Tibial nerve (tissue), 4 donors: ENCODE data around the gene DGKQ. TPM values are rescaled to one million over a fixed set of nuclear protein-coding genes. Genes with fewer than 3 reads are reported as not detected.
"Not testable (repeated sequence)": the region's sequence is repeated elsewhere in the genome, so short reads cannot be mapped to it uniquely, and the experiment has no call there.

Source experiments
- DNase-seq, 2 donors: peaks; one replicate each; pipeline ENCODE4 v3.0.0-alpha.2; 2019; ENCODE audit warnings: low spot score in 2 of 2
- H3K27ac ChIP-seq, 4 donors: fragments of 200-600 bp; sonication (generic) in 3 of 4; one replicate each; pipeline ENCODE4 v1.5.1; 2017 to 2019; ENCODE audit warnings: mild to moderate bottlenecking in 1 of 4
- H3K27me3 ChIP-seq, 2 donors: fragments of 200-600 bp; sonication (generic) in 1 of 2; one replicate each; pipeline versions ENCODE4 v1.5.1 to v1.6.0; 2017 to 2019
- H3K36me3 ChIP-seq, 3 donors: fragments of 200-600 bp; sonication (generic); one replicate each; pipeline ENCODE4 v1.5.1; 2018 to 2019
- H3K4me1 ChIP-seq, 4 donors: fragments of 200-600 bp; sonication (generic) in 3 of 4; one replicate each; pipeline ENCODE4 v1.5.1; 2017 to 2019
- H3K4me3 ChIP-seq, 4 donors: fragments of 200-600 bp; sonication (generic) in 3 of 4; one replicate each; pipeline ENCODE4 v1.5.1; 2017 to 2019; ENCODE audit warnings: mild to moderate bottlenecking in 1 of 4, moderate library complexity in 1 of 4
- H3K9me3 ChIP-seq, 4 donors: fragments of 200-600 bp; sonication (generic) in 3 of 4; one replicate each; pipeline ENCODE4 v1.5.1; 2017 to 2019
- EP300 ChIP-seq, 2 donors: sonication (generic); formaldehyde crosslinking; IDR thresholded peaks; one replicate each; pipeline ENCODE4 v1.6.1; 2017; ENCODE audit warnings: antibody characterized with exemption in 2 of 2, mild to moderate bottlenecking in 1 of 2
- POLR2A ChIP-seq, 2 donors: fragments of 450-650 bp; IDR thresholded peaks; one replicate each; pipeline ENCODE4 v1.6.1; 2017; ENCODE audit warnings: antibody characterized with exemption in 2 of 2, mild to moderate bottlenecking in 2 of 2, moderate library complexity in 2 of 2
- WGBS, 2 donors: methylation state at CpG; one replicate each; pipeline ENCODE4 v1.1.5; 2018; 5-methylcytosine and 5-hydroxymethylcytosine counted together
- total RNA-seq, 4 donors: library from RNA; depleted of rRNA; stranded (reverse); fragments of >200 nt; gene quantifications; one replicate each; pipeline ENCODE4 v1.1.0, GENCODE V29; 2016
- TF ChIP-seq, protein P1 (sequence below), 5 experiments: fragments of 200-600 bp in 3 of 5; fragments of 450-650 bp in 2 of 5; sonication (generic) in 3 of 5; IDR thresholded peaks; one replicate each; pipeline ENCODE4 v1.5.1; 2016 to 2019; ENCODE audit warnings: antibody characterized with exemption in 5 of 5, mild to moderate bottlenecking in 3 of 5, moderate library complexity in 2 of 5

The DGKQ gene
- total RNA-seq, 4 donors from 2014 or later, result 9.0 to 23.4 (median 13.6) TPM

DNA sequence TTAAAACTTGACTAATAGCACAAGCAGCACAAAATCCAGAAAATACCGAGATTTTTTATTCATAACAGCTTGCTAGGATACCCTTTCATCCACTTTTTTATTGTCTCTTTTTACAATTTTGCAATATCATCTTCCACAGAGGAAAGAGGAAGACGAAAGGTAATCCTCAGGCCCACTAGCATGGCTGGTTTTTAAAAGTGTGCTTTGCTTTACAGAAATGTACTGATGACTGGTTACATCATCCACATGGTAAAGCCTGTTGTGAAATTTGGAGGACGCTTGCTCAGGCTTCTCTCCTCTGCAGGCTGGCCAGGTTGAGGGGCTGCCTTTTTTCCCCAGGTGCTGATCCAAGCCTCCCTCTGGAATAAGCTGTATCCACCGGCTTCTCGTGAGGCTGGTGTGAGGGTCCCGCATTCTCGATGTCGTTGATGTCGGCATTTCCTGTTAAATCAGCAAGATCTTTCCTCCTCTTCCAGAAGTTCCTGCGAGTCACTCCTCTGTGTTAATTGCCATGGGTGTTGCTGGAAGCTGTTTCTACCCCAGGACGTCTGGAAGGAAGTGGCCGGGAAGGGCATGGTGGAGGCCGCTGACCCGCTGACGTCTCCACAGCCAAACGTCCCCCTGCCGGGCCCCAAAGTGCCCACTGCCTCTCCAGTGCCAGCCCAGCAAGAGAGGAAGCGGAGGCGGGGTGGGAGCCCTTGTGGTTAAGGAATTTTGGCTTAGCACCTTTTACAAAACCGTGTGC is 5.8 kb upstream of the DGKQ start:
- no peak for DNase-seq
- peaks cover 0 to 16% (median 0%) of the 10 kb centered on the region in 3 donors for H3K36me3 ChIP-seq
- TF ChIP-seq, protein P1, sequence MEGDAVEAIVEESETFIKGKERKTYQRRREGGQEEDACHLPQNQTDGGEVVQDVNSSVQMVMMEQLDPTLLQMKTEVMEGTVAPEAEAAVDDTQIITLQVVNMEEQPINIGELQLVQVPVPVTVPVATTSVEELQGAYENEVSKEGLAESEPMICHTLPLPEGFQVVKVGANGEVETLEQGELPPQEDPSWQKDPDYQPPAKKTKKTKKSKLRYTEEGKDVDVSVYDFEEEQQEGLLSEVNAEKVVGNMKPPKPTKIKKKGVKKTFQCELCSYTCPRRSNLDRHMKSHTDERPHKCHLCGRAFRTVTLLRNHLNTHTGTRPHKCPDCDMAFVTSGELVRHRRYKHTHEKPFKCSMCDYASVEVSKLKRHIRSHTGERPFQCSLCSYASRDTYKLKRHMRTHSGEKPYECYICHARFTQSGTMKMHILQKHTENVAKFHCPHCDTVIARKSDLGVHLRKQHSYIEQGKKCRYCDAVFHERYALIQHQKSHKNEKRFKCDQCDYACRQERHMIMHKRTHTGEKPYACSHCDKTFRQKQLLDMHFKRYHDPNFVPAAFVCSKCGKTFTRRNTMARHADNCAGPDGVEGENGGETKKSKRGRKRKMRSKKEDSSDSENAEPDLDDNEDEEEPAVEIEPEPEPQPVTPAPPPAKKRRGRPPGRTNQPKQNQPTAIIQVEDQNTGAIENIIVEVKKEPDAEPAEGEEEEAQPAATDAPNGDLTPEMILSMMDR (IDR thresholded peaks at IDR 0.05), result no peak
- peak in 1 of 2 donors; percentile 16 for TF ChIP-seq EP300 (IDR thresholded peaks at IDR 0.05)
- no peak overlapping the region for H3K27ac ChIP-seq
- H3K9me3 ChIP-seq, result no peaks in the 10 kb centered on the region
- 48 to 52% methylated on average over 20 of the region's 20 CpGs for WGBS, 2 donors
- no peaks in the 10 kb centered on the region for H3K27me3 ChIP-seq
- H3K4me1 ChIP-seq, result peaks cover 0 to 1% (median under 1%) of the 10 kb centered on the region in 4 donors
- H3K4me3 ChIP-seq, result no peak overlapping the region

DNA sequence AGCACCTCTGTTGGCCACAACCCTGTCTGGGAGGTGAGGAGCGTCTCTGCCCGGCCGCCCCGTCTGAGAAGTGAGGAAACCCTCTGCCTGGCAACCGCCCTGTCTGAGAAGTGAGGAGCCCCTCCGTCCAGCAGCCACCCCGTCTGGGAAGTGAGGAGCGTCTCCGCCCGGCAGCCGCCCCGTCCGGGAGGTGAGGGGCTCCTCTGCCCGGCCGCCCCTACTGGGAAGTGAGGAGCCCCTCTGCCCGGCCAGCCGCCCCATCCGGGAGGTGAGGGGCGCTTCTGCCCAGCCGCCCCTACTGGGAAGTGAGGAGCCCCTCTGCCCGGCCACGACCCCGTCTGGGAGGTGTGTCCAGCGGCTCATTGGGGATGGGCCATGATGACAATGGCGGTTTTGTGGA is 2.6 kb upstream of the DGKQ start:
- H3K27ac ChIP-seq, H3K27me3 ChIP-seq, H3K9me3 ChIP-seq, H3K4me3 ChIP-seq, H3K36me3 ChIP-seq, DNase-seq: not testable (repeated sequence)
- peaks cover 0 to 26% (median 21%) of the 10 kb centered on the region in 4 donors for H3K4me1 ChIP-seq
- 85 to 93% methylated on average over 8 to 16 of the region's 25 CpGs for WGBS, 2 donors

DNA sequence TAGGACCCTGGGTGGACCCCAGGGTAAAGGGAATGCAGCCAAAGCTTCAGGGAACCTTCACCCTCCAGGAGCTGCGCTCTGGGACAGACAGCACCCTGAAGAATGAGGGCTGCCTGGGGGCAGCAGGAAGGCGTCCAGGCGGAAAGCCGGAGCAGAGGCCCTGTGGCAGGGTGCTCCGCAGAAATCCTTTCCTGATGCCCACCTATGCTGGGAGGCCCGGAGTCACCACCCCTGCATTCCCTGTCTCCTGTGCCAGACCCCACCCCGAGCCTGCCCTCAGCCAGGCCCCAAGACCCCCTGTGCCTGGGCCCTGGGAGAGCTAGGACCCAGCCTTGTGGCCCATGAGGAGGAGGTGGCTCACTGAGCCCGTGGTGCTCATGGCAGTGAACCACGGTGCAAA is 1.3 kb upstream of the DGKQ start:
- DNase-seq, result no peak
- H3K4me3 ChIP-seq, result no peak overlapping the region
- no peak overlapping the region for H3K27ac ChIP-seq
- peaks cover 0 to 26% (median 21%) of the 10 kb centered on the region in 4 donors for H3K4me1 ChIP-seq
- H3K9me3 ChIP-seq, result no peaks in the 10 kb centered on the region
- 91 to 93% methylated on average over 7 to 9 of the region's 9 CpGs for WGBS, 2 donors
- H3K27me3 ChIP-seq, result no peaks in the 10 kb centered on the region
- H3K36me3 ChIP-seq, result no peaks in the 10 kb centered on the region
- TF ChIP-seq, protein P1 (IDR thresholded peaks at IDR 0.05), result no peak
- TF ChIP-seq POLR2A (IDR thresholded peaks at IDR 0.05) (no peak), EP300 (IDR thresholded peaks at IDR 0.05) (no peak)

DNA sequence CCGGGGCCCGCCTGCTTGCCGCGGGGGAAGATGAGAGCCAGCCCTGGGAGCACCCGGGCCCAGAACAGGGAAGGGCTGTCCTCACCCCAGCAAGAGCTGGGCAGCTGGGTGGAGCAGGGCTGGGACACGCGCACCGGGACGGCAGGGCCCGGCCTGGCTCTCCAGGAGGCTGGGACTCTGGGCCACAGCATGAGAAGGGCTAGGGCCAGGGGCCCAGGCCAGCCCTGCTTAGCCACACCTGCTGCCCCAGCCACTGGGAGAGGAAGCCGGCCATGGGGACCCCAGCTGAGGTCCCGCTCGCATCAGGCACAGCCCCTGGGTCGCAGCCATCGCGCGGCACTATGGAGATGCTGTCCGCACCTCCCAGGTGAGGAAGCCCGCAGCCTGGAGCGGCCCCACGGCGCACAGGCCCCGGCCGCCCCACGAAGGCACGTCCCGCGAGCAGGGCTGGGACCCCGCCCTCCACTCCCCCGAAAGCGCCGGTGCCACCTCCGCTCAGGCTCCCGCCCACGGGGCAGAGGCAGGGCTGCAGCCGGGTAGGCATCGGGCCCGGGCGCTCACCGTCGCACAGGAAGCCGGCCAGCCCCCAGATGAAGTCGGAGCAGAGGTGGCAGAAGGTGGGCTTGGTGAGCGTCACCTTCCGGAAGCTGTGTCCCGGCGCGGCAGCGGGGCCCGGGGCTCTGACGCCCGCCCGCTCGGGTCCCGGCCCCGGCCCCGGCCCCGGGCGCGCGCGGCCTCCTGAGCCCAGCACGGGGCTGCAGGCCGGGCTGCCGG is 531 bp downstream of the DGKQ start:
- Histone ChIP-seq H3K36me3 (no peaks in the 10 kb centered on the region), H3K27me3 (no peaks in the 10 kb centered on the region), H3K27ac (peak overlapping the region in 2 of 4 donors; percentile 65 to 80), H3K4me3 (peak overlapping the region; percentile 48 to 95 (median 62)), H3K4me1 (peaks cover 0 to 29% (median 21%) of the 10 kb centered on the region in 4 donors), H3K9me3 (no peaks in the 10 kb centered on the region)
- 1% methylated on average over 50 of the region's 65 CpGs; no CpG with 5 or more reads in 1 of the 2 donors for WGBS, 2 donors
- no peak for TF ChIP-seq EP300 (IDR thresholded peaks at IDR 0.05)
- no peak for TF ChIP-seq POLR2A (IDR thresholded peaks at IDR 0.05)
- TF ChIP-seq, protein P1 (IDR thresholded peaks at IDR 0.05), result no peak
- DNase-seq, result no peak

DNA sequence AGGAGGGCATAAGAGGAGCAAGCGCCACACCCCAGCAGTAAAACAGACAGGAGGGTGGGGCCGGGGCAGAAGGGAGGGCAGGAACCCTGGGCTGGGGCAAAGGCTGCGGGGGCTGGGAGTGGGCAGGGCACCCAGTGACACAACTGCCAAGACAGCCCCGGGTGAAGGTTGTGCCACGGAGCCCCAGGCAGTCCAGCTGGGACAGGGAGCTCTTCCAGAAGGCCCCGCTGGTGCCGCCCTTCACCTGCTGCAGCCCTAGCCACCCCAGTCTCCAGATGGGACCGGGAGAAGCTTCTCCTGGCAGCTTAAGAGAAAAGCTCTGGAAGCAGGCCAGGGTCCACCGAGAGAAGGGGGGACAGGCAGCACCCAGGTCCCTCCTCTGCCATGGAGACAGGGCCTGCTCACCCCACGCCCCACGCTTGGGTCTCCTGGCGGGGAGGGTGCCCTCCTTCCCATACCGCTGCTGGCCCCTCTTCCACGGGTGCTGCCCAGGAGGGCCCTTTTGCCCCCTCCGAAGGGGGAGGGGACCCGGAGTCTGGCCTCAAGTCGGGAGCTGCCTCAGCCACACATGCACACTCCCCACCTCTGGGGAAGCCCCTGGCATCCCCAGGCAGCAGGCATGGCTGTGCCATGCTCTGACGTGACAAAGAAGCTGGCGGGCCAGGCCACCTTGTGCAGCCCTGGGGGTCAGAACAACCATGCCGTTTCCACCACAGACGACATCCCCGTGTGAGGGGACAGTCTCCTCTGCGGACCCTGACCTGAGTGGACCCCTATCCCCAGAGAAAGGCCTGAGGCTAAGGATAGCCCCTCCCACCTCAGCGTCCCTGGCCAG is 1.5 kb downstream of the DGKQ start:
- Histone ChIP-seq H3K4me1 (peaks cover 0 to 29% (median 21%) of the 10 kb centered on the region in 4 donors), H3K27me3 (no peaks in the 10 kb centered on the region), H3K27ac (peak overlapping the region in 1 of 4 donors; percentile 80), H3K4me3 (peak overlapping the region in 3 of 4 donors; percentile 52 to 95 (median 72)), H3K36me3 (peaks cover 0 to 9% (median 0%) of the 10 kb centered on the region in 3 donors), H3K9me3 (no peaks in the 10 kb centered on the region)
- TF ChIP-seq EP300 (IDR thresholded peaks at IDR 0.05), result no peak
- TF ChIP-seq, protein P1 (IDR thresholded peaks at IDR 0.05), result no peak
- TF ChIP-seq POLR2A (IDR thresholded peaks at IDR 0.05), result no peak
- WGBS, 2 donors, result 58 to 73% methylated on average over 13 to 20 of the region's 24 CpGs
- no peak for DNase-seq
